HepG2 (cell line): ENCODE data around the gene DPYD. TPM values are rescaled to one million over a fixed set of nuclear protein-coding genes. Genes with fewer than 3 reads are reported as not detected.

ENCODE experiments used
- ATAC-seq: fragments of 200-7000 bp; cut with Tn5 transposase; 3 replicates; pipeline ENCODE4 v1.9.1; 2020; ENCODE audit warnings: mild to moderate bottlenecking, moderate library complexity
- BruUV-seq: library from RNA; stranded (reverse); fragments of 400-500 nt; replicated peaks from 2 replicates; lab custom pipeline; 2021; lab: Mats Ljungman, UMichigan
- CTCF ChIA-PET: fragments of 300-600 bp; formaldehyde crosslinking; extraction: SDS; loops from one replicate; lab custom pipeline; 2021; ENCODE audit warnings: low total read pairs, inconsistent platforms, low intra/inter-chr PET ratio; lab: Yijun Ruan, JAX
- POLR2A ChIA-PET: fragments of 350-600 bp; sonication (Branson Sonifier 250); formaldehyde crosslinking; loops from one replicate; lab custom pipeline; 2020; ENCODE audit warnings: antibody characterized with exemption, inconsistent platforms; lab: Yijun Ruan, JAX
- DNase-seq: peaks from one replicate; pipeline ENCODE4 v3.0.0-alpha.2; 2015; ENCODE audit warnings: low spot score
- FAIRE-seq: peaks from 3 replicates; lab custom pipeline; 2011; peaks lifted over from hg19 to GRCh38; lab: Jason Lieb, UNC
- H2AFZ ChIP-seq: one replicate; pipeline ENCODE4 v1.6.1; 2011; ENCODE audit warnings: low read length, inconsistent platforms
- H3K27ac ChIP-seq: fragments of 300-600 bp; 3 replicates; pipeline ENCODE4 v1.8.0; 2011; ENCODE audit warnings: mixed run types, mild to moderate bottlenecking, mixed read lengths, low read length, inconsistent platforms; ENCODE audit not compliant: insufficient read depth; ENCODE audit errors: extremely low read length
- H3K27me3 ChIP-seq, 2 experiments: fragments of 200-600 bp in 1 of 2; 2 replicates in 1 of 2; 3 replicates in 1 of 2; pipeline versions ENCODE4 v1.6.0 to v1.8.0; 2011; ENCODE audit warnings: low read length in 2 of 2, mild to moderate bottlenecking in 2 of 2, moderate library complexity in 2 of 2, inconsistent platforms in 1 of 2; ENCODE audit not compliant: insufficient read depth in 2 of 2, control insufficient read depth in 1 of 2
- H3K36me3 ChIP-seq, 2 experiments: fragments of 200-600 bp in 1 of 2; replicated peaks in 1 of 2; 2 replicates in 1 of 2; 3 replicates in 1 of 2; pipeline versions ENCODE4 v1.5.1 to v1.8.0; 2011; ENCODE audit warnings: low read length in 2 of 2, inconsistent platforms in 1 of 2; ENCODE audit not compliant: insufficient read depth in 2 of 2, control insufficient read depth in 1 of 2
- H3K4me1 ChIP-seq: 2 replicates; pipeline ENCODE4 v1.5.1; 2012; ENCODE audit warnings: low read length, inconsistent platforms; ENCODE audit not compliant: insufficient read depth
- H3K4me2 ChIP-seq: 2 replicates; pipeline ENCODE4 v1.6.0; 2011; ENCODE audit warnings: low read depth, low read length, inconsistent platforms
- H3K4me3 ChIP-seq, 3 experiments: fragments of 200-600 bp in 1 of 3; sonication (generic), shearing (Covaris generic) in 1 of 3; replicated peaks in 1 of 3; 2 replicates each; pipeline ENCODE4 v1.5.1; 2011 to 2016; ENCODE audit warnings: low read length in 3 of 3, inconsistent platforms in 2 of 3, low read depth in 2 of 3, mild to moderate bottlenecking in 2 of 3, control low read depth in 1 of 3, mixed read lengths in 1 of 3; ENCODE audit not compliant: insufficient read depth in 1 of 3
- H3K79me2 ChIP-seq: one replicate; pipeline ENCODE4 v1.6.1; 2011; ENCODE audit warnings: low read length, inconsistent platforms; ENCODE audit not compliant: insufficient read depth
- H3K9ac ChIP-seq: 2 replicates; pipeline ENCODE4 v1.6.0; 2011; ENCODE audit warnings: mild to moderate bottlenecking, low read depth, low read length, inconsistent platforms; ENCODE audit not compliant: insufficient read depth
- H3K9me3 ChIP-seq: 2 replicates; pipeline ENCODE4 v1.5.1; 2012; ENCODE audit warnings: mild to moderate bottlenecking, low read length
- H4K20me1 ChIP-seq: 2 replicates; pipeline ENCODE4 v1.6.0; 2011; ENCODE audit warnings: inconsistent platforms, mild to moderate bottlenecking, low read length, moderate library complexity; ENCODE audit not compliant: insufficient read depth
- ARHGAP35 ChIP-seq: sonication (generic); formaldehyde crosslinking; IDR thresholded peaks from 2 replicates; pipeline ENCODE4 v1.9.0; 2022; ENCODE audit warnings: mild to moderate bottlenecking, inconsistent platforms, moderate library complexity, missing genetic modification reagents, borderline replicate concordance
- ATF4 ChIP-seq, 2 experiments: fragments of 450-650 bp in 1 of 2; sonication (generic) in 1 of 2; formaldehyde crosslinking; IDR thresholded peaks; 2 replicates each; pipeline versions ENCODE4 v1.5.0 to v1.8.0; 2020 to 2022; ENCODE audit warnings: mild to moderate bottlenecking in 1 of 2, missing genetic modification reagents in 1 of 2
- ISL2 ChIP-seq: sonication (generic); formaldehyde crosslinking; IDR thresholded peaks from 2 replicates; pipeline ENCODE4 v1.5.0; 2020; ENCODE audit warnings: missing genetic modification reagents
- MED1 ChIP-seq: sonication (generic); formaldehyde crosslinking; IDR thresholded peaks from 2 replicates; pipeline ENCODE4 v1.4.0; 2020; ENCODE audit warnings: missing genetic modification reagents
- MXD4 ChIP-seq: IDR thresholded peaks from 2 replicates; pipeline ENCODE4 v1.6.1; 2016; ENCODE audit warnings: mild to moderate bottlenecking, missing biosample characterization, missing genetic modification reagents
- NFIB ChIP-seq: sonication (generic); formaldehyde crosslinking; IDR thresholded peaks from 2 replicates; pipeline ENCODE4 v1.9.0; 2021; ENCODE audit warnings: missing genetic modification reagents, mild to moderate bottlenecking, borderline replicate concordance
- NFKB2 ChIP-seq: sonication (generic); formaldehyde crosslinking; IDR thresholded peaks from 2 replicates; pipeline ENCODE4 v1.4.0; 2020; ENCODE audit warnings: missing genetic modification reagents, borderline replicate concordance
- PRPF4 ChIP-seq: fragments of 200-400 bp; formaldehyde crosslinking; IDR thresholded peaks from 2 replicates; pipeline ENCODE4 v1.6.1; 2016; ENCODE audit warnings: low read length, low read depth; ENCODE audit not compliant: poor library complexity, severe bottlenecking
- RFX1 ChIP-seq: fragments of 450-650 bp; IDR thresholded peaks from 2 replicates; pipeline ENCODE4 v1.6.1; 2017
- SMC3 ChIP-seq: IDR thresholded peaks from 2 replicates; pipeline ENCODE4 v1.6.1; 2011; ENCODE audit warnings: low read length, improper control_type of control experiment
- ZBTB4 ChIP-seq: sonication (generic); formaldehyde crosslinking; IDR thresholded peaks from 2 replicates; pipeline ENCODE4 v1.4.0; 2020; ENCODE audit warnings: missing genetic modification reagents, mild to moderate bottlenecking, borderline replicate concordance
- ZNF292 ChIP-seq: sonication (generic); formaldehyde crosslinking; IDR thresholded peaks from 2 replicates; pipeline ENCODE4 v1.8.1; 2022; ENCODE audit warnings: mild to moderate bottlenecking, low read depth, missing genetic modification reagents, borderline replicate concordance
- ZNF556 ChIP-seq: sonication (generic); formaldehyde crosslinking; IDR thresholded peaks from 2 replicates; pipeline ENCODE4 v1.4.0; 2020; ENCODE audit warnings: mild to moderate bottlenecking, missing genetic modification reagents, borderline replicate concordance
- WGBS: methylation state at CpG from one replicate; pipeline ENCODE4 v1.1.6; 2017; ENCODE audit warnings: low lambda C conversion rate; 5-methylcytosine and 5-hydroxymethylcytosine counted together
- in situ Hi-C: cut with HindIII; loops from 2 replicates; pipeline ENCODE4 v1.10.0; 2017; ENCODE audit warnings: low pct_unique_long_range_greater_than_20kb; ENCODE audit not compliant: extremely low pct_ligation_motif_present
- intact Hi-C: fragments of 100-400 bp; cut with micrococcal nuclease; formaldehyde crosslinking; loops from one replicate; pipeline ENCODE4 v1.10.0; 2022; ENCODE audit not compliant: unreplicated experiment
- polyA plus RNA-seq, 8 experiments: library from polyadenylated mRNA; depleted of rRNA in 3 of 8; stranded (reverse) in 7 of 8; unstranded in 1 of 8; fragments of >200 nt; fragmentation: Illumina TruSeq in 4 of 8; extraction: Trizol in 4 of 8; gene quantifications; 2 replicates each; pipeline versions ENCODE4 v1.2.1 to v1.2.3, GENCODE V29; 2011 to 2016; ENCODE audit warnings: low read depth in 4 of 8, missing spikeins in 1 of 8, mixed read lengths in 1 of 8; ENCODE audit not compliant: insufficient read depth in 1 of 8
- total RNA-seq, 5 experiments: library from RNA; depleted of rRNA; stranded (reverse); fragments of >200 nt; fragmentation: Illumina TruSeq; extraction: Trizol; gene quantifications; 2 replicates each; pipeline ENCODE4 v1.2.3, GENCODE V29; 2016; ENCODE audit warnings: low read depth in 1 of 5

The DPYD gene
- total and polyA plus RNA-seq, 2 of the 13 experiments (the other 11 are each of a cell fraction or from before 2014, with no cell fraction given) = 1.3 to 3.4 TPM

GRCh38 chr1:97467445-97467844 lies 453.4 kb downstream of the DPYD start (continued):
- TF ChIP-seq MED1 (CRISPR knock-in tag) (no peak), SMC3 (no peak), RFX1 (no peak)

- H3K27ac ChIP-seq = no peak overlapping the region
- no peak overlapping the region for H2AFZ ChIP-seq
- H3K36me3 ChIP-seq = no peaks in the 10 kb centered on the region
- in situ Hi-C loops = no loop called here
- BruUV-seq = no TSS peak
- H3K4me1 ChIP-seq = 0 out of 2 replicates have a peak, but pooled peaks cover 5% of the 10 kb centered on the region
- ChIA-PET POLR2A (no interaction called here), CTCF (no interaction called here)
- H4K20me1 ChIP-seq = no peaks in the 10 kb centered on the region
- DNase-seq (no peak), ATAC-seq (no peak), FAIRE-seq (no peak)
- no peak overlapping the region for H3K4me3 ChIP-seq
- H3K4me2 ChIP-seq = no peak overlapping the region
- no peak overlapping the region for H3K9ac ChIP-seq
- no peaks in the 10 kb centered on the region for H3K27me3 ChIP-seq
- no peaks in the 10 kb centered on the region for H3K79me2 ChIP-seq
- intact Hi-C loops = no loop called here
- no peak for TF ChIP-seq ZNF556 (CRISPR knock-in tag)
- TF ChIP-seq ATF4 (CRISPR knock-in tag; IDR thresholded peaks at IDR 0.05) = no peak
- no peak for TF ChIP-seq PRPF4
- TF ChIP-seq ZBTB4 (CRISPR knock-in tag) = no peak
- no peak for TF ChIP-seq ARHGAP35 (CRISPR knock-in tag)
- TF ChIP-seq NFIB = no peak
- no peak for TF ChIP-seq NFKB2 (CRISPR knock-in tag)
- no peak for TF ChIP-seq ISL2 (CRISPR knock-in tag)
- no peak for TF ChIP-seq MXD4 (CRISPR knock-in tag)
- TF ChIP-seq ZNF292 (CRISPR knock-in tag) = no peak
- peaks cover 41% of the 10 kb centered on the region; the same call in 1 of the 2 replicates for H3K9me3 ChIP-seq
- WGBS = 42% methylated on average over 4 of the region's 5 CpGs
These were observed 456.5 kb downstream of the DPYD start for GRCh38 chr1:97464305-97464704.
